ENCODE results near the gene RBM25.

GRCh38 chr14:73168274-73168673 is 109.9 kb downstream of the RBM25 start:
- TF ChIP-seq GABPA (IDR thresholded peaks at IDR 0.05; ENCODE audit: low read depth) (no peak), EZH2 (IDR thresholded peaks at IDR 0.05; ENCODE audit: borderline replicate concordance, control insufficient read depth, low read depth, low read length) (no peak)
